Nephron (organoid): ENCODE results near the gene ARAP1.

Source experiments
- H3K27ac Mint-ChIP-seq, 3 experiments: 2 replicates each; pipeline ENCODE4 v1.8.0; 2020; ENCODE audit warnings: mixed read lengths in 3 of 3, mild to moderate bottlenecking in 2 of 3, moderate library complexity in 1 of 3
- H3K27me3 Mint-ChIP-seq: 2 replicates; pipeline ENCODE4 v1.8.0; 2021; ENCODE audit warnings: low read depth, mild to moderate bottlenecking, moderate library complexity, mixed read lengths
- H3K36me3 Mint-ChIP-seq: 2 replicates; pipeline ENCODE4 v1.8.0; 2020; ENCODE audit warnings: low read depth, mixed read lengths
- H3K4me1 Mint-ChIP-seq: 2 replicates; pipeline ENCODE4 v1.8.0; 2020; ENCODE audit warnings: mixed read lengths
- H3K4me3 Mint-ChIP-seq, 3 experiments: 2 replicates each; pipeline ENCODE4 v1.8.0; 2020; ENCODE audit warnings: mild to moderate bottlenecking in 3 of 3, mixed read lengths in 3 of 3, moderate library complexity in 2 of 3
- H3K9me3 Mint-ChIP-seq: 2 replicates; pipeline ENCODE4 v1.8.0; 2020; ENCODE audit warnings: mixed read lengths
- TF ChIP-seq, protein P1 (sequence below), 3 experiments: fragments of 200-600 bp; sonication (generic); IDR thresholded peaks; one replicate each; pipeline ENCODE4 v1.5.0; 2021; ENCODE audit warnings: antibody characterized with exemption in 3 of 3; ENCODE audit not compliant: unreplicated experiment in 3 of 3

ARAP1 gene

DNA sequence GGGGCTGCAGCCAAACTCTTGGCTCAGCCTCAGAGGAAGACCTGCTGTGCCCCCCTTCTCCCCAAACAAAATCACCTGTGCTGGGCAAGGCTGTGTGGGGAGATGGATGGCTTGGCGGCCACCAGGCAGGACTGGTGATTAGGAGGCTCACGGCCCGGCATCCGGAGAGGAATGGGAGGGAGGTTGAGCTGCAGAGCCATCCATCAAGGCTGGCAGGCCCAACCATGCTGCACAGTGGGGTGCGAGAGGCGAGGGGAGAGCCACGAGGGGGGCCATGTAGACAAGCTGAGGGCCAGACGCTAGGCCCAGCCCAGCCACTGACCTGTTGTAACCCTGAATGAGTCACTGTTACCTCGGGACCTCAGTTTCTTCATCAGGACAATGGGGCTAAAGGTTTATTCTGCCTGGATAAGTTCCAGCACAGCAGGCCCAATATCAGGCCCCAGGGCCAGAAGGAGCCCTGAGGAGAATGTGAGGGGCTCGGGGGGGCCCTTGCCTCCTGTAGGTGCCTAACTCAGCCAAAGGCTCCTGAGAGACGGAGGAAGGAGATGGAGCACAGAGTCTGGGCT lies 96.2 kb downstream of the ARAP1 start:
- Mint-ChIP-seq H3K9me3 (no peaks in the 10 kb centered on the region), H3K36me3 (no peaks in the 10 kb centered on the region), H3K4me1 (peaks cover 20% of the 10 kb centered on the region), H3K4me3 (no peak overlapping the region), H3K27ac (no peak overlapping the region), H3K27me3 (peaks cover 33% of the 10 kb centered on the region)
- TF ChIP-seq, protein P1, sequence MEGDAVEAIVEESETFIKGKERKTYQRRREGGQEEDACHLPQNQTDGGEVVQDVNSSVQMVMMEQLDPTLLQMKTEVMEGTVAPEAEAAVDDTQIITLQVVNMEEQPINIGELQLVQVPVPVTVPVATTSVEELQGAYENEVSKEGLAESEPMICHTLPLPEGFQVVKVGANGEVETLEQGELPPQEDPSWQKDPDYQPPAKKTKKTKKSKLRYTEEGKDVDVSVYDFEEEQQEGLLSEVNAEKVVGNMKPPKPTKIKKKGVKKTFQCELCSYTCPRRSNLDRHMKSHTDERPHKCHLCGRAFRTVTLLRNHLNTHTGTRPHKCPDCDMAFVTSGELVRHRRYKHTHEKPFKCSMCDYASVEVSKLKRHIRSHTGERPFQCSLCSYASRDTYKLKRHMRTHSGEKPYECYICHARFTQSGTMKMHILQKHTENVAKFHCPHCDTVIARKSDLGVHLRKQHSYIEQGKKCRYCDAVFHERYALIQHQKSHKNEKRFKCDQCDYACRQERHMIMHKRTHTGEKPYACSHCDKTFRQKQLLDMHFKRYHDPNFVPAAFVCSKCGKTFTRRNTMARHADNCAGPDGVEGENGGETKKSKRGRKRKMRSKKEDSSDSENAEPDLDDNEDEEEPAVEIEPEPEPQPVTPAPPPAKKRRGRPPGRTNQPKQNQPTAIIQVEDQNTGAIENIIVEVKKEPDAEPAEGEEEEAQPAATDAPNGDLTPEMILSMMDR (IDR thresholded peaks at IDR 0.05; ENCODE audit: unreplicated experiment in 3 of 3), result no peak

DNA sequence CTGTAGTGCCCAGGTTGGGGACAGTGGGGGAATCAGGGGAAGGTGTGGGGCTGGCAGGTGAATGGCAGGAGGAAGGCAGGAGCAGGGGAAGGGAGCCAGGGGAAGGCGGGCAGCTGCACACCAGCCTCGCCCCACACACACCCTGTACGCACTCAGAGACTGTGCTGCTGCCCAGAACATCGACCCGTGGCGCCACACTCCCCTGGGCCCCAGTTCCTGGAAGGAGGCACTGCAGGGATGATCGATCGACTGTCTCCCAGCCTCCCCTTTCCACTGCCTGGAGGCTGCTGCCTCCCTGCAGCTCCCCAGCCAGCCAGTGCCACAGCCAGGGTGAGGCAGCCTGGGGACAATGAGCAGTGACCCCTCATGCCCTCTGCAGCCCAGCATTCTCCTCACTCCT lies 97.2 kb downstream of the ARAP1 start:
- H3K4me3 Mint-ChIP-seq, result no peak overlapping the region

DNA sequence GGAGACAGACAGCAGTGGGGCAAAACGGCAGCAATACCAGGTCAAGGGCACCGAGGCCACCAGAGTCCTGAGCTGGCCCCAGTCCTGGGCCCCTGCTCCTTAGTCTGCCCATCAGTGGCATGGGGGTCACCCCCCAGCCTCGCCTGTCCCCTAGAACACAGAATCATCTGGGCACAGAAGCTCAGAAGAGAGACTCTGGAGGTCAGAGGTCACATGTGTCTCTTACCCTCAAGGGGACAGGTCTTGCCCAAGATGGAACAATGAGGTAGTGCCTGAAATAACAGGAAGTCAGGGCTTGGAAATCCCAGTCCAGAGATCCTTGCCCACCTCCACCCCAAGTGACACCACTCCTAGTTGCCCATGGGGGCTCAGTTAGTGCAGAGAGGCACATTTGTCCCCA lies 98.6 kb downstream of the ARAP1 start:
- peaks cover 25% of the 10 kb centered on the region for H3K4me1 Mint-ChIP-seq
- H3K4me3 Mint-ChIP-seq, result no peak overlapping the region
- H3K27ac Mint-ChIP-seq, result no peak overlapping the region
- H3K9me3 Mint-ChIP-seq, result no peaks in the 10 kb centered on the region
- H3K27me3 Mint-ChIP-seq, result peaks cover 42% of the 10 kb centered on the region
- H3K36me3 Mint-ChIP-seq, result no peaks in the 10 kb centered on the region
- TF ChIP-seq, protein P1 (IDR thresholded peaks at IDR 0.05; ENCODE audit: unreplicated experiment in 3 of 3), result no peak

More for the DNA sequence above, 97.2 kb downstream of the ARAP1 start:
- TF ChIP-seq, protein P1 (IDR thresholded peaks at IDR 0.05; ENCODE audit: unreplicated experiment in 3 of 3), result no peak
- peaks cover 25% of the 10 kb centered on the region for H3K4me1 Mint-ChIP-seq
- peaks cover 36% of the 10 kb centered on the region for H3K27me3 Mint-ChIP-seq
- no peaks in the 10 kb centered on the region for H3K36me3 Mint-ChIP-seq
- no peak overlapping the region for H3K27ac Mint-ChIP-seq
- H3K9me3 Mint-ChIP-seq, result no peaks in the 10 kb centered on the region

DNA sequence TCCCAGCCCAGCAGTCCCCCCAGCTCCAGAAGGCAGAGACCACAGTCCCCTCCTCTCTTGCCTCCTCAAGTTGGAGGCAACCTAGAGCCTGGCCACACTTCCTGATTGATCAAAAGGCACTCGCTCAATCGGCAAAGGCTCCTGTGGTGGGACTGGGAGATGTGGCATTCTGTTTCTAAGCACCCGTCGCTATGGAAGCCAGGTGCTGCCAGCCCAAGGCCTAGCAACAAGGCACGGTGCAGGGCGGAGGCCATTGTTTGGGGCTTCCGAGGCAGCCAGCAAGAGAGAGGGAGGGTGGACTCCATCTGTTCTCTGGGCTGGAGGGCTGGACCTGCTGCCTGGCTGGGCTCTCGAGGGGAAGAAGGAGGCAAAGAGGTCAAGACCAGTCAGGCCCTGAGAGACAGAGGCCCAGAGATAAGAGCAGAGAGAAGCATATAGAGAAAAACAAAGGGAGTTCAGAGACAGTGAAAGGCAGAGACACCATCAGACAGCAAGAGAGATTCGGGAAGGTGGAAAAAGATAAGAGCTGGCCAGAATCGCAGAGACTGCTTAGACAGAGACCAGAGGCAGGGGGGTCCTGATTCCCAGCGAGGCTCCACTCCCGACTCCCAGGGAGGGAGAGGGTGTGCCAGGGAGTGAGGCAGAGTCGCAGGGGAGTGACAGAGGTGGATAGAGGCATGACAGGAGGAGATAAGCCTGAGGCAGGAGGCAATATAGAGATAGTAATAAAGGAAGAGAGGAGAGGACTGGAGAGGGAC lies 99.2 kb downstream of the ARAP1 start:
- H3K4me3 Mint-ChIP-seq, result no peak overlapping the region
- no peaks in the 10 kb centered on the region for H3K36me3 Mint-ChIP-seq
- peaks cover 25% of the 10 kb centered on the region for H3K4me1 Mint-ChIP-seq
- TF ChIP-seq, protein P1 (IDR thresholded peaks at IDR 0.05; ENCODE audit: unreplicated experiment in 3 of 3), result no peak
- no peaks in the 10 kb centered on the region for H3K9me3 Mint-ChIP-seq
- H3K27ac Mint-ChIP-seq, result no peak overlapping the region
- peaks cover 37% of the 10 kb centered on the region for H3K27me3 Mint-ChIP-seq

DNA sequence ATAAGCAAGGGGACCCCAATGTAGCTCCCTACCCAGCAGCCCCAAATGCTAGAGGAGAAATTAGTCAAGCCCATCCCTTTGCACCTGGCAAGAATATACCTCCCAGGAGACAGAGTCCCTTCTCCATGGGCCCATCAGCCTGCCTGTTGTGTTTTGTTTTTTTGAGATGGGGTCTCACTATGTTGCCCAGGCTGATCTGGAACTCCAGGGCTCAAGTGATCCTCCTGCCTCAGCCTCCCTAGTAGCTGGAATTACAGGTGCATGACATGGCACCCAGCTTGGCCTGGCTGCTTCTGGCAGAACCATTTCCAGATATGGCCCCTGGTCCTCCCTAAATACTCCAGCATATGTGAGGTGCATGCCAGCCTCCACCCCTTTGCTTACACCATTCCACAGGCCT lies 100.1 kb downstream of the ARAP1 start:
- TF ChIP-seq, protein P1 (IDR thresholded peaks at IDR 0.05; ENCODE audit: unreplicated experiment in 3 of 3), result no peak
- no peaks in the 10 kb centered on the region for H3K36me3 Mint-ChIP-seq
- no peaks in the 10 kb centered on the region for H3K9me3 Mint-ChIP-seq
- H3K27ac Mint-ChIP-seq, result no peak overlapping the region
- H3K4me1 Mint-ChIP-seq, result peaks cover 25% of the 10 kb centered on the region
- H3K4me3 Mint-ChIP-seq, result no peak overlapping the region
- peaks cover 37% of the 10 kb centered on the region for H3K27me3 Mint-ChIP-seq
